Panc1 (cell line): ENCODE data around the gene PLXNB1. TPM values are rescaled to one million over a fixed set of nuclear protein-coding genes. Genes with fewer than 3 reads are reported as not detected.
A peak's percentile ranks its signal among the peaks of the same experiment; 100 is the strongest.

ENCODE experiments used
- ATAC-seq: fragments of 200-7000 bp; cut with Tn5 transposase; 2 replicates; pipeline ENCODE4 v1.9.1; 2020; ENCODE audit warnings: mild to moderate bottlenecking, moderate library complexity
- BruUV-seq: library from RNA; stranded (reverse); fragments of 400-500 nt; replicated peaks from 2 replicates; lab custom pipeline; 2021; lab: Mats Ljungman, UMichigan
- CTCF ChIA-PET: fragments of 300-600 bp; sonication (Branson Sonifier 250); formaldehyde crosslinking; loops from one replicate; lab custom pipeline; 2022; ENCODE audit warnings: antibody characterized with exemption; lab: Charles Lee
- POLR2A ChIA-PET: fragments of 300-600 bp; sonication (Branson Sonifier 250); formaldehyde crosslinking; loops from one replicate; lab custom pipeline; 2022; ENCODE audit warnings: antibody characterized with exemption; lab: Charles Lee
- DNase-seq: peaks from one replicate; pipeline ENCODE4 v3.0.0-alpha.2; 2010; ENCODE audit warnings: low read depth, low spot score
- H3K27ac ChIP-seq: 2 replicates; pipeline ENCODE4 v1.5.1; 2011; ENCODE audit warnings: mild to moderate bottlenecking, low read length, inconsistent platforms
- H3K27me3 ChIP-seq: fragments of 200-500 bp; sonication (Bioruptor generic); 2 replicates; pipeline ENCODE4 v1.6.0; 2014; ENCODE audit warnings: low read length, inconsistent platforms; ENCODE audit not compliant: control insufficient read depth, insufficient read depth
- H3K36me3 ChIP-seq: fragments of 200-500 bp; sonication (Bioruptor generic); 2 replicates; pipeline ENCODE4 v1.5.1; 2014; ENCODE audit warnings: inconsistent platforms, mild to moderate bottlenecking, low read length, moderate library complexity; ENCODE audit not compliant: control insufficient read depth, insufficient read depth
- H3K4me1 ChIP-seq: 2 replicates; pipeline ENCODE4 v1.5.1; 2011; ENCODE audit warnings: inconsistent platforms, mild to moderate bottlenecking, low read length, moderate library complexity; ENCODE audit not compliant: control insufficient read depth, insufficient read depth
- H3K4me3 ChIP-seq, 2 experiments: 2 replicates each; pipeline ENCODE4 v1.5.1; 2011 to 2012; ENCODE audit warnings: low read depth in 2 of 2, low read length in 2 of 2, mild to moderate bottlenecking in 2 of 2, inconsistent platforms in 1 of 2, moderate library complexity in 1 of 2
- H3K9me3 ChIP-seq: fragments of 200-500 bp; sonication (Bioruptor generic); 2 replicates; pipeline ENCODE4 v1.5.1; 2014; ENCODE audit warnings: low read depth, mild to moderate bottlenecking, inconsistent platforms, low read length, moderate library complexity; ENCODE audit not compliant: control insufficient read depth, insufficient read depth
- CTCF ChIP-seq: fragments of 450-650 bp; IDR thresholded peaks from 2 replicates; pipeline ENCODE4 v1.5.1; 2017; ENCODE audit warnings: mild to moderate bottlenecking
- POLR2AphosphoS5 ChIP-seq: IDR thresholded peaks from 2 replicates; pipeline ENCODE4 v1.6.1; 2012; ENCODE audit warnings: mild to moderate bottlenecking, low read depth, low read length, moderate library complexity
- REST ChIP-seq, 2 experiments: IDR thresholded peaks; 2 replicates each; pipeline ENCODE4 v1.6.1; 2011 to 2012; ENCODE audit warnings: low read depth in 2 of 2, control low read depth in 1 of 2, low read length in 1 of 2, mild to moderate bottlenecking in 1 of 2, moderate library complexity in 1 of 2; ENCODE audit not compliant: insufficient read depth in 1 of 2
- SIN3A ChIP-seq: IDR thresholded peaks from 2 replicates; pipeline ENCODE4 v1.6.1; 2012; ENCODE audit warnings: low read depth, mild to moderate bottlenecking, low read length, moderate library complexity, borderline replicate concordance; ENCODE audit not compliant: insufficient read depth
- TCF7L2 ChIP-seq: IDR thresholded peaks from 2 replicates; pipeline ENCODE4 v1.6.1; 2011; ENCODE audit warnings: mild to moderate bottlenecking, low read depth, low read length, inconsistent platforms
- in situ Hi-C: cut with HindIII; loops from 2 replicates; pipeline ENCODE4 v1.10.0; 2016; ENCODE audit warnings: low sequenced_read_pairs, low pct_unique_long_range_greater_than_20kb
- intact Hi-C: fragments of 100-400 bp; cut with micrococcal nuclease; formaldehyde crosslinking; loops from one replicate; pipeline ENCODE4 v1.10.0; 2022; ENCODE audit not compliant: unreplicated experiment
- total RNA-seq: library from RNA; stranded (reverse); gene quantifications from one replicate; pipeline ENCODE4 v1.2.1, GENCODE V29; 2021; ENCODE audit not compliant: unreplicated experiment

Gene PLXNB1
- total RNA-seq, 1 experiment from 2014 or later: 22.8 TPM

GRCh38 chr3:48429317-48429959 lies 448 bp downstream of the PLXNB1 start:
- Histone ChIP-seq H3K27ac (peak overlapping the region; percentile 23; the same call in 1 of the 2 replicates), H3K27me3 (no peaks in the 10 kb centered on the region), H3K9me3 (no peaks in the 10 kb centered on the region), H3K4me1 (peaks cover 4% of the 10 kb centered on the region; the same call in 1 of the 2 replicates), H3K36me3 (no peaks in the 10 kb centered on the region), H3K4me3 (peak overlapping the region; percentile 53 to 59)
- DNase-seq (no peak), ATAC-seq (peak; percentile 64)
- ChIA-PET POLR2A (no interaction called here), CTCF (no interaction called here)
- intact Hi-C loops: no loop called here
- TF ChIP-seq CTCF (no peak), REST (IDR thresholded peaks at IDR 0.05; ENCODE audit: insufficient read depth in 1 of 2, low read depth in 2 of 2, low read length in 1 of 2) (no peak), POLR2AphosphoS5 (no peak), SIN3A (no peak), TCF7L2 (no peak)
- BruUV-seq: no TSS peak
- in situ Hi-C loops: no loop called here

- no peak for DNase-seq
These were observed 1.1 kb downstream of the PLXNB1 start for GRCh38 chr3:48428572-48429316.

More at GRCh38 chr3:48428572-48429316, 1.1 kb downstream of the PLXNB1 start:
- ChIA-PET POLR2A (no interaction called here), CTCF (no interaction called here)
- Histone ChIP-seq H3K36me3 (no peaks in the 10 kb centered on the region), H3K4me1 (peaks cover 4% of the 10 kb centered on the region; the same call in 1 of the 2 replicates), H3K9me3 (no peaks in the 10 kb centered on the region), H3K27me3 (no peaks in the 10 kb centered on the region), H3K27ac (no peak overlapping the region), H3K4me3 (peak overlapping the region; percentile 53 to 59)
- peak; percentile 67 for ATAC-seq
- BruUV-seq: no TSS peak
- in situ Hi-C loops: no loop called here
- TF ChIP-seq TCF7L2 (no peak), POLR2AphosphoS5 (no peak), SIN3A (no peak), CTCF (no peak), REST (IDR thresholded peaks at IDR 0.05; ENCODE audit: insufficient read depth in 1 of 2, low read depth in 2 of 2, low read length in 1 of 2) (no peak)
- intact Hi-C loops: no loop called here
